HepG2 (cell line): ENCODE data around the gene NRGN. TPM values are rescaled to one million over a fixed set of nuclear protein-coding genes. Genes with fewer than 3 reads are reported as not detected.

Experiments used
- ATAC-seq: fragments of 200-7000 bp; cut with Tn5 transposase; 3 replicates; pipeline ENCODE4 v1.9.1; 2020; ENCODE audit warnings: mild to moderate bottlenecking, moderate library complexity
- BruUV-seq: library from RNA; stranded (reverse); fragments of 400-500 nt; replicated peaks from 2 replicates; lab custom pipeline; 2021; lab: Mats Ljungman, UMichigan
- CTCF ChIA-PET: fragments of 300-600 bp; formaldehyde crosslinking; extraction: SDS; loops from one replicate; lab custom pipeline; 2021; ENCODE audit warnings: low total read pairs, inconsistent platforms, low intra/inter-chr PET ratio; lab: Yijun Ruan, JAX
- POLR2A ChIA-PET: fragments of 350-600 bp; sonication (Branson Sonifier 250); formaldehyde crosslinking; loops from one replicate; lab custom pipeline; 2020; ENCODE audit warnings: antibody characterized with exemption, inconsistent platforms; lab: Yijun Ruan, JAX
- DNase-seq: peaks from one replicate; pipeline ENCODE4 v3.0.0-alpha.2; 2015; ENCODE audit warnings: low spot score
- FAIRE-seq: peaks from 3 replicates; lab custom pipeline; 2011; peaks lifted over from hg19 to GRCh38; lab: Jason Lieb, UNC
- H2AFZ ChIP-seq: one replicate; pipeline ENCODE4 v1.6.1; 2011; ENCODE audit warnings: low read length, inconsistent platforms
- H3K27ac ChIP-seq: fragments of 300-600 bp; 3 replicates; pipeline ENCODE4 v1.8.0; 2011; ENCODE audit warnings: mixed run types, mild to moderate bottlenecking, mixed read lengths, low read length, inconsistent platforms; ENCODE audit not compliant: insufficient read depth; ENCODE audit errors: extremely low read length
- H3K27me3 ChIP-seq, 2 experiments: fragments of 200-600 bp in 1 of 2; 2 replicates in 1 of 2; 3 replicates in 1 of 2; pipeline versions ENCODE4 v1.6.0 to v1.8.0; 2011; ENCODE audit warnings: low read length in 2 of 2, mild to moderate bottlenecking in 2 of 2, moderate library complexity in 2 of 2, inconsistent platforms in 1 of 2; ENCODE audit not compliant: insufficient read depth in 2 of 2, control insufficient read depth in 1 of 2
- H3K36me3 ChIP-seq, 2 experiments: fragments of 200-600 bp in 1 of 2; replicated peaks in 1 of 2; 2 replicates in 1 of 2; 3 replicates in 1 of 2; pipeline versions ENCODE4 v1.5.1 to v1.8.0; 2011; ENCODE audit warnings: low read length in 2 of 2, inconsistent platforms in 1 of 2; ENCODE audit not compliant: insufficient read depth in 2 of 2, control insufficient read depth in 1 of 2
- H3K4me1 ChIP-seq: 2 replicates; pipeline ENCODE4 v1.5.1; 2012; ENCODE audit warnings: low read length, inconsistent platforms; ENCODE audit not compliant: insufficient read depth
- H3K4me2 ChIP-seq: 2 replicates; pipeline ENCODE4 v1.6.0; 2011; ENCODE audit warnings: low read depth, low read length, inconsistent platforms
- H3K4me3 ChIP-seq, 3 experiments: fragments of 200-600 bp in 1 of 3; sonication (generic), shearing (Covaris generic) in 1 of 3; replicated peaks in 1 of 3; 2 replicates each; pipeline ENCODE4 v1.5.1; 2011 to 2016; ENCODE audit warnings: low read length in 3 of 3, inconsistent platforms in 2 of 3, low read depth in 2 of 3, mild to moderate bottlenecking in 2 of 3, control low read depth in 1 of 3, mixed read lengths in 1 of 3; ENCODE audit not compliant: insufficient read depth in 1 of 3
- H3K79me2 ChIP-seq: one replicate; pipeline ENCODE4 v1.6.1; 2011; ENCODE audit warnings: low read length, inconsistent platforms; ENCODE audit not compliant: insufficient read depth
- H3K9ac ChIP-seq: 2 replicates; pipeline ENCODE4 v1.6.0; 2011; ENCODE audit warnings: mild to moderate bottlenecking, low read depth, low read length, inconsistent platforms; ENCODE audit not compliant: insufficient read depth
- H3K9me3 ChIP-seq: 2 replicates; pipeline ENCODE4 v1.5.1; 2012; ENCODE audit warnings: mild to moderate bottlenecking, low read length
- H4K20me1 ChIP-seq: 2 replicates; pipeline ENCODE4 v1.6.0; 2011; ENCODE audit warnings: inconsistent platforms, mild to moderate bottlenecking, low read length, moderate library complexity; ENCODE audit not compliant: insufficient read depth
- ARID2 ChIP-seq: sonication (generic); formaldehyde crosslinking; IDR thresholded peaks from 2 replicates; pipeline ENCODE4 v1.8.1; 2022; ENCODE audit warnings: mild to moderate bottlenecking, missing genetic modification reagents, borderline replicate concordance
- ATAD3A ChIP-seq: sonication (generic); formaldehyde crosslinking; IDR thresholded peaks from 2 replicates; pipeline ENCODE4 v1.4.0; 2020; ENCODE audit warnings: missing genetic modification reagents
- CBX2 ChIP-seq, 2 experiments: fragments of 200-600 bp in 1 of 2; sonication (generic); formaldehyde crosslinking in 1 of 2; IDR thresholded peaks; 2 replicates each; pipeline versions ENCODE4 v1.7.0 to v1.8.1; 2018 to 2022; ENCODE audit warnings: low read depth in 2 of 2, low read length in 1 of 2, mild to moderate bottlenecking in 1 of 2, missing genetic modification reagents in 1 of 2
- HNF4A ChIP-seq: sonication (generic); formaldehyde crosslinking; IDR thresholded peaks from 2 replicates; pipeline ENCODE4 v1.4.0; 2020; ENCODE audit warnings: missing genetic modification reagents
- LRRFIP1 ChIP-seq: sonication (generic); formaldehyde crosslinking; conservative IDR thresholded peaks from 2 replicates; pipeline ENCODE4 v1.4.0; 2020; ENCODE audit warnings: missing genetic modification reagents
- MLLT10 ChIP-seq: sonication (generic); formaldehyde crosslinking; IDR thresholded peaks from 2 replicates; pipeline ENCODE4 v1.4.0; 2020; ENCODE audit warnings: missing genetic modification reagents
- MYC ChIP-seq: sonication (generic); formaldehyde crosslinking; IDR thresholded peaks from 2 replicates; pipeline ENCODE4 v1.9.0; 2021; ENCODE audit warnings: missing genetic modification reagents, borderline replicate concordance
- ONECUT2 ChIP-seq: sonication (generic); formaldehyde crosslinking; IDR thresholded peaks from 2 replicates; pipeline ENCODE4 v1.4.0; 2020; ENCODE audit warnings: missing genetic modification reagents
- RAD21 ChIP-seq: fragments of 450-650 bp; formaldehyde crosslinking; IDR thresholded peaks from 2 replicates; pipeline ENCODE4 v1.5.0; 2020; ENCODE audit warnings: mild to moderate bottlenecking
- TRAFD1 ChIP-seq: sonication (generic); formaldehyde crosslinking; IDR thresholded peaks from 2 replicates; pipeline ENCODE4 v1.5.1; 2020; ENCODE audit warnings: missing genetic modification reagents, mild to moderate bottlenecking, borderline replicate concordance
- ZBTB21 ChIP-seq: sonication (generic); formaldehyde crosslinking; IDR thresholded peaks from 2 replicates; pipeline ENCODE4 v1.4.0; 2020; ENCODE audit warnings: missing genetic modification reagents
- ZNF33B ChIP-seq: sonication (generic); formaldehyde crosslinking; IDR thresholded peaks from 2 replicates; pipeline ENCODE4 v1.5.1; 2020; ENCODE audit warnings: mild to moderate bottlenecking, missing genetic modification reagents
- ZNF430 ChIP-seq: sonication (generic); formaldehyde crosslinking; IDR thresholded peaks from 2 replicates; pipeline ENCODE4 v1.9.0; 2021; ENCODE audit warnings: mild to moderate bottlenecking, missing genetic modification reagents
- ZNF552 ChIP-seq: sonication (generic); formaldehyde crosslinking; IDR thresholded peaks from 2 replicates; pipeline ENCODE4 v1.9.0; 2022; ENCODE audit warnings: missing genetic modification reagents, mild to moderate bottlenecking, borderline replicate concordance
- ZNF670 ChIP-seq: sonication (generic); formaldehyde crosslinking; IDR thresholded peaks from 2 replicates; pipeline ENCODE4 v1.8.0; 2022; ENCODE audit warnings: mild to moderate bottlenecking, missing genetic modification reagents, borderline replicate concordance
- ZNF7 ChIP-seq: IDR thresholded peaks from 2 replicates; pipeline ENCODE4 v1.6.1; 2016; ENCODE audit warnings: missing biosample characterization, missing genetic modification reagents
- ZNF768 ChIP-seq: sonication (generic); formaldehyde crosslinking; IDR thresholded peaks from 2 replicates; pipeline ENCODE4 v1.4.0; 2020; ENCODE audit warnings: missing genetic modification reagents
- WGBS: methylation state at CpG from one replicate; pipeline ENCODE4 v1.1.6; 2017; ENCODE audit warnings: low lambda C conversion rate; 5-methylcytosine and 5-hydroxymethylcytosine counted together
- in situ Hi-C: cut with HindIII; loops from 2 replicates; pipeline ENCODE4 v1.10.0; 2017; ENCODE audit warnings: low pct_unique_long_range_greater_than_20kb; ENCODE audit not compliant: extremely low pct_ligation_motif_present
- intact Hi-C: fragments of 100-400 bp; cut with micrococcal nuclease; formaldehyde crosslinking; loops from one replicate; pipeline ENCODE4 v1.10.0; 2022; ENCODE audit not compliant: unreplicated experiment
- polyA plus RNA-seq, 8 experiments: library from polyadenylated mRNA; depleted of rRNA in 3 of 8; stranded (reverse) in 7 of 8; unstranded in 1 of 8; fragments of >200 nt; fragmentation: Illumina TruSeq in 4 of 8; extraction: Trizol in 4 of 8; gene quantifications; 2 replicates each; pipeline versions ENCODE4 v1.2.1 to v1.2.3, GENCODE V29; 2011 to 2016; ENCODE audit warnings: low read depth in 4 of 8, missing spikeins in 1 of 8, mixed read lengths in 1 of 8; ENCODE audit not compliant: insufficient read depth in 1 of 8
- total RNA-seq, 5 experiments: library from RNA; depleted of rRNA; stranded (reverse); fragments of >200 nt; fragmentation: Illumina TruSeq; extraction: Trizol; gene quantifications; 2 replicates each; pipeline ENCODE4 v1.2.3, GENCODE V29; 2016; ENCODE audit warnings: low read depth in 1 of 5

Gene NRGN
- total and polyA plus RNA-seq, 2 of the 13 experiments (the other 11 are each of a cell fraction or from before 2014, with no cell fraction given), result 0.22 TPM; not detected in 1

- 58% methylated on average over 44 of the region's 44 CpGs for WGBS
- in situ Hi-C loops, result no loop called here
- BruUV-seq, result no TSS peak
- H3K4me2 ChIP-seq, result peak overlapping the region; percentile 100
- H3K4me3 ChIP-seq, result peak overlapping the region in 1 of 3 experiments; percentile 86; a peak in 1 of 6 replicates
- no peak overlapping the region for H3K27ac ChIP-seq
- H4K20me1 ChIP-seq, result no peaks in the 10 kb centered on the region
- H3K4me1 ChIP-seq, result peaks cover 38% of the 10 kb centered on the region
- ATAC-seq, result no peak
- no peaks in the 10 kb centered on the region for H3K9me3 ChIP-seq
- H3K27me3 ChIP-seq, result peaks cover 2 to 71% of the 10 kb centered on the region in 2 experiments; a peak in 3 of 5 replicates
- no peak for DNase-seq
- H3K9ac ChIP-seq, result no peak overlapping the region
- no peak overlapping the region for H2AFZ ChIP-seq
- H3K36me3 ChIP-seq, result no peaks in the 10 kb centered on the region
- intact Hi-C loops, result loop anchor here (10.0 kb wide), 1 partner anchor 49 kb away; no protein-coding TSS in a partner anchor
- no peak for FAIRE-seq
- H3K79me2 ChIP-seq, result no peaks in the 10 kb centered on the region
- ChIA-PET CTCF (interaction anchor here (1.2 to 2.3 kb wide), 2 partner anchors 18 to 92 kb away, joined by 3 to 8 read pairs; no protein-coding TSS in a partner anchor), POLR2A (interaction anchor here (0.6 to 4.7 kb wide), 5 partner anchors 13 to 72 kb away, joined by 3 to 48 read pairs (median 8); partner anchors contain the start of genes MSANTD2, SIAE and SPA17)
- TF ChIP-seq ARID2 (CRISPR knock-in tag), result no peak
- no peak for TF ChIP-seq ATAD3A (CRISPR knock-in tag)
- no peak for TF ChIP-seq MYC (CRISPR knock-in tag)
- no peak for TF ChIP-seq TRAFD1 (CRISPR knock-in tag)
- no peak for TF ChIP-seq ONECUT2 (CRISPR knock-in tag)
- TF ChIP-seq HNF4A (CRISPR knock-in tag), result no peak
- TF ChIP-seq RAD21 (CRISPR knock-in tag), result no peak
- TF ChIP-seq ZNF768, result no peak
- TF ChIP-seq CBX2 (IDR thresholded peaks at IDR 0.05; ENCODE audit: low read depth, low read length), result no peak
- no peak for TF ChIP-seq CBX2 (CRISPR knock-in tag; IDR thresholded peaks at IDR 0.05; ENCODE audit: low read depth)
- no peak for TF ChIP-seq LRRFIP1
- no peak for TF ChIP-seq MLLT10 (CRISPR knock-in tag)
- no peak for TF ChIP-seq ZNF430 (CRISPR knock-in tag)
- no peak for TF ChIP-seq ZNF33B (CRISPR knock-in tag)
- no peak for TF ChIP-seq ZBTB21 (CRISPR knock-in tag)
- TF ChIP-seq ZNF7 (CRISPR knock-in tag), result no peak
- TF ChIP-seq ZNF670 (CRISPR knock-in tag), result no peak
- TF ChIP-seq ZNF552 (CRISPR knock-in tag), result no peak
Observed at GRCh38 chr11:124745270-124745834, 5.6 kb downstream of the NRGN start.
